B cell (primary cell): Measurements from ENCODE around the gene SLC12A4.

Source experiments
- CTCF ChIP-seq: fragments of 200-600 bp; IDR thresholded peaks from one replicate; pipeline ENCODE4 v1.8.0; 2022; ENCODE audit warnings: antibody characterized with exemption, mild to moderate bottlenecking
- EZH2 ChIP-seq: IDR thresholded peaks from 2 replicates; pipeline ENCODE4 v1.6.1; 2012; ENCODE audit warnings: borderline replicate concordance, low read depth, mild to moderate bottlenecking, moderate library complexity, low read length; ENCODE audit not compliant: insufficient read depth, poor library complexity, severe bottlenecking

GRCh38 chr16:67967183-67967957, 1.1 kb downstream of the SLC12A4 start:
- TF ChIP-seq CTCF (no peak), EZH2 (no peak)
